ENCODE data around the gene MDH1B. TPM values are rescaled to one million over a fixed set of nuclear protein-coding genes. Genes with fewer than 3 reads are reported as not detected.

Gene MDH1B
- total RNA-seq, 6 experiments from 2014 or later: 0.11 to 0.32 (median 0.18) TPM; not detected in 2

GRCh38 chr2:206736935-206737334 is 28.2 kb downstream of the MDH1B start:
- no peaks in the 10 kb centered on the region for H3K36me3 ChIP-seq
- no peak for DNase-seq
- no peak overlapping the region for H3K4me3 ChIP-seq
- no peaks in the 10 kb centered on the region for H3K4me1 ChIP-seq
- no peaks in the 10 kb centered on the region for H3K27me3 ChIP-seq
- no peak for TF ChIP-seq POLR2A (IDR thresholded peaks at IDR 0.05)
- TF ChIP-seq CTCF (IDR thresholded peaks at IDR 0.05): no peak
- WGBS (ENCODE audit: insufficient coverage, low coverage, low lambda C conversion rate, missing lambda C conversion rate): 72% methylated on average over 4 of the region's 5 CpGs
- no peak for ATAC-seq
- intact Hi-C loops (cut with DNase I): no loop called here
- H3K27ac ChIP-seq: no peak overlapping the region
- H3K9me3 ChIP-seq: no peaks in the 10 kb centered on the region

- H3K36me3 ChIP-seq: no peaks in the 10 kb centered on the region
- intact Hi-C loops (cut with DNase I): no loop called here
- no peak overlapping the region for H3K4me3 ChIP-seq
- H3K9me3 ChIP-seq: no peaks in the 10 kb centered on the region
- DNase-seq (no peak), ATAC-seq (no peak)
- TF ChIP-seq POLR2A (IDR thresholded peaks at IDR 0.05) (no peak), CTCF (IDR thresholded peaks at IDR 0.05) (no peak)
- 60% methylated on average over 2 of the region's 2 CpGs for WGBS (ENCODE audit: insufficient coverage, low coverage, low lambda C conversion rate, missing lambda C conversion rate)
- H3K27ac ChIP-seq: no peak overlapping the region
- no peaks in the 10 kb centered on the region for H3K4me1 ChIP-seq
- no peaks in the 10 kb centered on the region for H3K27me3 ChIP-seq
Observed at GRCh38 chr2:206733341-206733740, 31.8 kb downstream of the MDH1B start.

GRCh38 chr2:206728277-206729199 is 36.6 kb downstream of the MDH1B start:
- Histone ChIP-seq H3K9me3 (no peaks in the 10 kb centered on the region), H3K27ac (no peak overlapping the region), H3K36me3 (no peaks in the 10 kb centered on the region), H3K4me3 (no peak overlapping the region), H3K4me1 (no peaks in the 10 kb centered on the region), H3K27me3 (no peaks in the 10 kb centered on the region)
- DNase-seq: no peak
- 51% methylated on average over 6 of the region's 7 CpGs for WGBS (ENCODE audit: insufficient coverage, low coverage, low lambda C conversion rate, missing lambda C conversion rate)
- intact Hi-C loops (cut with DNase I): no loop called here
- ATAC-seq: no peak
- TF ChIP-seq CTCF (IDR thresholded peaks at IDR 0.05) (no peak), POLR2A (IDR thresholded peaks at IDR 0.05) (no peak)

GRCh38 chr2:206727287-206727686 is 37.8 kb downstream of the MDH1B start:
- Histone ChIP-seq H3K27me3 (no peaks in the 10 kb centered on the region), H3K4me1 (no peaks in the 10 kb centered on the region), H3K4me3 (no peak overlapping the region), H3K36me3 (no peaks in the 10 kb centered on the region), H3K27ac (no peak overlapping the region), H3K9me3 (no peaks in the 10 kb centered on the region)
- DNase-seq (no peak), ATAC-seq (no peak)
- TF ChIP-seq POLR2A (IDR thresholded peaks at IDR 0.05) (no peak), CTCF (IDR thresholded peaks at IDR 0.05) (no peak)
- intact Hi-C loops (cut with DNase I): no loop called here
- WGBS (ENCODE audit: insufficient coverage, low coverage, low lambda C conversion rate, missing lambda C conversion rate): 84% methylated on average over 2 of the region's 2 CpGs

Measured in right lobe of liver (tissue), 6 donors.